MM.1S (cell line): ENCODE results near the gene MRPL2.

Experiments
- DNase-seq: peaks from one replicate; pipeline ENCODE4 v3.0.0-alpha.2; 2015
- H2AFZ ChIP-seq: fragments of 300-600 bp; sonication (generic); 2 replicates; pipeline ENCODE4 v1.6.0; 2016; ENCODE audit warnings: antibody characterized with exemption, low read length
- H3F3A ChIP-seq: fragments of 300-600 bp; sonication (generic); 2 replicates; pipeline ENCODE4 v1.6.1; 2016; ENCODE audit warnings: mild to moderate bottlenecking, antibody characterized with exemption, low read length, moderate library complexity, mixed read lengths; ENCODE audit not compliant: insufficient read depth
- H3K27ac ChIP-seq: fragments of 300-600 bp; sonication (generic); 2 replicates; pipeline ENCODE4 v1.5.1; 2016; ENCODE audit warnings: mild to moderate bottlenecking, low read length
- H3K27me3 ChIP-seq: fragments of 300-600 bp; sonication (generic); replicated peaks from 2 replicates; pipeline ENCODE4 v1.6.0; 2016; ENCODE audit warnings: low read length; ENCODE audit not compliant: insufficient read depth
- H3K36me3 ChIP-seq: fragments of 300-600 bp; sonication (generic); replicated peaks from 2 replicates; pipeline ENCODE4 v1.6.1; 2016; ENCODE audit warnings: mild to moderate bottlenecking, low read length, mixed read lengths; ENCODE audit not compliant: insufficient read depth
- H3K4me1 ChIP-seq: fragments of 300-600 bp; sonication (generic); 2 replicates; pipeline ENCODE4 v1.6.1; 2016; ENCODE audit warnings: low read length, mixed read lengths
- H3K4me2 ChIP-seq: fragments of 300-600 bp; sonication (generic); 2 replicates; pipeline ENCODE4 v1.6.0; 2016; ENCODE audit warnings: low read depth, low read length
- H3K4me3 ChIP-seq: fragments of 300-600 bp; sonication (generic); 2 replicates; pipeline ENCODE4 v1.5.1; 2016; ENCODE audit warnings: low read length, mixed read lengths
- H3K79me2 ChIP-seq: fragments of 300-600 bp; sonication (generic); 2 replicates; pipeline ENCODE4 v1.6.1; 2016; ENCODE audit warnings: mixed run types, low read length, mixed read lengths
- H3K9ac ChIP-seq: fragments of 300-600 bp; sonication (generic); 2 replicates; pipeline ENCODE4 v1.6.1; 2016; ENCODE audit warnings: low read length, mixed read lengths
- H3K9me2 ChIP-seq: fragments of 300-600 bp; sonication (generic); replicated peaks from 2 replicates; pipeline ENCODE4 v1.6.1; 2016; ENCODE audit warnings: mild to moderate bottlenecking, low read length, mixed read lengths; ENCODE audit not compliant: insufficient read depth
- H3K9me3 ChIP-seq: fragments of 300-600 bp; sonication (generic); replicated peaks from 2 replicates; pipeline ENCODE4 v1.6.1; 2016; ENCODE audit warnings: mild to moderate bottlenecking, low read length, mixed read lengths; ENCODE audit not compliant: insufficient read depth
- H4K20me1 ChIP-seq: fragments of 300-600 bp; sonication (generic); 2 replicates; pipeline ENCODE4 v1.6.1; 2016; ENCODE audit warnings: mild to moderate bottlenecking, low read length, moderate library complexity, mixed read lengths; ENCODE audit not compliant: insufficient read depth
- CTCF ChIP-seq: fragments of 300-600 bp; sonication (generic); IDR thresholded peaks from 2 replicates; pipeline ENCODE4 v1.5.1; 2016; ENCODE audit warnings: antibody characterized with exemption, low read length, mixed read lengths
- EZH2 ChIP-seq: fragments of 300-600 bp; sonication (generic); optimal IDR thresholded peaks from 2 replicates; pipeline ENCODE3; 2017; ENCODE audit warnings: low read depth, mild to moderate bottlenecking, antibody characterized with exemption, low read length, mixed read lengths
- EZH2phosphoT487 ChIP-seq: fragments of 300-600 bp; sonication (generic); IDR thresholded peaks from 2 replicates; pipeline ENCODE4 v1.6.1; 2018; ENCODE audit warnings: antibody characterized with exemption, low read length

MRPL2 gene

DNA sequence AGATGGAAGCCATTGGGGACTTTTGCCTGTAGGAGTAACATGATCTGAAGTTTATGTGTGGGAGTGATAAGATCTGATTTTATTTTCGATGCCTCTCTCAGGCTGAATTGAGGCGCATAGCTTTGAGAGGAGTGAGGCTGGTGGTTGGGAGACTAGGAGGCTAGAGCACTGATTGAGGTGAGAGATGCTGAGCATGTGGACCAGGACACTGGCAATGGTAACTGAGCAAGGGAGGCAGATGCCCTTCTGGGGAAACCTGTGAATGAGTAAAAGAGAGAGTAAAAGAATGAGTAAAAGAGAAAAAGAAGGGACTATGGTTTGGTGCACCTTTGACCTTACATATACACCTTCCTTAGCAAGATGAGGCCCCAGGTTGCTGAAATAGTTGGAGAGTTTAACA, 34.8 kb downstream of the MRPL2 start:
- Histone ChIP-seq H3K4me3 (no peak overlapping the region), H3K4me1 (peaks cover 7% of the 10 kb centered on the region; the same call in 1 of the 2 replicates), H4K20me1 (no peaks in the 10 kb centered on the region), H3K9me2 (no peaks in the 10 kb centered on the region), H3K27ac (no peak overlapping the region), H3F3A (peaks cover 3% of the 10 kb centered on the region; the same call in 1 of the 2 replicates), H3K36me3 (no peaks in the 10 kb centered on the region; the same call in 1 of the 2 replicates), H3K9ac (no peak overlapping the region), H3K79me2 (peaks cover 43% of the 10 kb centered on the region), H3K4me2 (no peak overlapping the region), H3K27me3 (no peaks in the 10 kb centered on the region), H2AFZ (no peak overlapping the region), H3K9me3 (no peaks in the 10 kb centered on the region)
- no peak for DNase-seq
- TF ChIP-seq EZH2phosphoT487 (no peak), CTCF (no peak), EZH2 (no peak)

GRCh38 chr6:43021270-43022047, 37.8 kb downstream of the MRPL2 start, which contains the start of gene RRP36:
Gene RRP36, plus strand, starts transcription at chr6:43021623. Its CDS starts 32 bp downstream, at chr6:43021655.
- peak within 1 kb of the TSS; percentile 69 for H3K27ac ChIP-seq
- H4K20me1 ChIP-seq, result no peaks in the 10 kb centered on the region
- peak within 1 kb of the TSS; percentile 95 for H3K4me2 ChIP-seq
- DNase-seq, result peak; percentile 76
- H3K4me3 ChIP-seq, result peak within 1 kb of the TSS; percentile 98
- TF ChIP-seq CTCF, result no peak
- TF ChIP-seq EZH2phosphoT487, result no peak
- no peak for TF ChIP-seq EZH2
- H2AFZ ChIP-seq, result peak within 1 kb of the TSS; percentile 93
- peaks cover 56% of the 10 kb centered on the region for H3K79me2 ChIP-seq
- no peaks in the 10 kb centered on the region; the same call in 1 of the 2 replicates for H3K36me3 ChIP-seq
- H3K27me3 ChIP-seq, result no peaks in the 10 kb centered on the region
- H3K9me2 ChIP-seq, result no peaks in the 10 kb centered on the region
- H3K9ac ChIP-seq, result peak within 1 kb of the TSS; percentile 84
- H3K9me3 ChIP-seq, result no peaks in the 10 kb centered on the region
- peaks cover 3% of the 10 kb centered on the region; the same call in 1 of the 2 replicates for H3F3A ChIP-seq
- peaks cover 7% of the 10 kb centered on the region; the same call in 1 of the 2 replicates for H3K4me1 ChIP-seq

- Histone ChIP-seq H3K4me1 (peaks cover 7% of the 10 kb centered on the region; the same call in 1 of the 2 replicates), H3K79me2 (peaks cover 62% of the 10 kb centered on the region), H4K20me1 (no peaks in the 10 kb centered on the region), H3K9ac (peak overlapping the region; percentile 84), H2AFZ (peak overlapping the region; percentile 93), H3K9me3 (no peaks in the 10 kb centered on the region), H3K27me3 (no peaks in the 10 kb centered on the region), H3K4me3 (peak overlapping the region; percentile 98), H3F3A (peaks cover 3% of the 10 kb centered on the region; the same call in 1 of the 2 replicates), H3K27ac (peak overlapping the region; percentile 52; the same call in 1 of the 2 replicates), H3K36me3 (no peaks in the 10 kb centered on the region; the same call in 1 of the 2 replicates), H3K4me2 (peak overlapping the region; percentile 95), H3K9me2 (no peaks in the 10 kb centered on the region)
- no peak for DNase-seq
- TF ChIP-seq EZH2phosphoT487, result no peak
- no peak for TF ChIP-seq CTCF
- TF ChIP-seq EZH2, result no peak
These were observed 38.4 kb downstream of the MRPL2 start for GRCh38 chr6:43020847-43021246.
